Ovary (tissue), 3 donors: ENCODE results near the gene DEAF1.

Experiments
- CTCF ChIP-seq, 3 donors: fragments of 450-650 bp in 2 of 3; fragments of 200-600 bp in 1 of 3; IDR thresholded peaks; one replicate each; pipeline versions ENCODE4 v1.5.1 to v1.8.0; 2016 to 2022; ENCODE audit warnings: antibody characterized with exemption in 3 of 3, mild to moderate bottlenecking in 1 of 3
- POLR2A ChIP-seq: fragments of 450-650 bp; IDR thresholded peaks from one replicate; pipeline ENCODE4 v1.6.1; 2017; ENCODE audit warnings: antibody characterized with exemption, mild to moderate bottlenecking, moderate library complexity
- donor health status: DM: no; HTN: no; CAD: no.

GRCh38 chr11:655036-655726, 39.8 kb downstream of the DEAF1 start:
- TF ChIP-seq CTCF (IDR thresholded peaks at IDR 0.05) (no peak), POLR2A (no peak)
